NCI-H82 treated with DMSO at 0.1 percent for 48 hours (cell line): ENCODE results near the gene MRPL27.
"Not testable (repeated sequence)": the region's sequence is repeated elsewhere in the genome, so short reads cannot be mapped to it uniquely, and the experiment has no call there.

Experiments used
- DNase-seq: peaks from one replicate; lab custom pipeline; 2025; ENCODE audit not compliant: unreplicated experiment; lab: John Stamatoyannopoulos, UW

The MRPL27 gene

DNA sequence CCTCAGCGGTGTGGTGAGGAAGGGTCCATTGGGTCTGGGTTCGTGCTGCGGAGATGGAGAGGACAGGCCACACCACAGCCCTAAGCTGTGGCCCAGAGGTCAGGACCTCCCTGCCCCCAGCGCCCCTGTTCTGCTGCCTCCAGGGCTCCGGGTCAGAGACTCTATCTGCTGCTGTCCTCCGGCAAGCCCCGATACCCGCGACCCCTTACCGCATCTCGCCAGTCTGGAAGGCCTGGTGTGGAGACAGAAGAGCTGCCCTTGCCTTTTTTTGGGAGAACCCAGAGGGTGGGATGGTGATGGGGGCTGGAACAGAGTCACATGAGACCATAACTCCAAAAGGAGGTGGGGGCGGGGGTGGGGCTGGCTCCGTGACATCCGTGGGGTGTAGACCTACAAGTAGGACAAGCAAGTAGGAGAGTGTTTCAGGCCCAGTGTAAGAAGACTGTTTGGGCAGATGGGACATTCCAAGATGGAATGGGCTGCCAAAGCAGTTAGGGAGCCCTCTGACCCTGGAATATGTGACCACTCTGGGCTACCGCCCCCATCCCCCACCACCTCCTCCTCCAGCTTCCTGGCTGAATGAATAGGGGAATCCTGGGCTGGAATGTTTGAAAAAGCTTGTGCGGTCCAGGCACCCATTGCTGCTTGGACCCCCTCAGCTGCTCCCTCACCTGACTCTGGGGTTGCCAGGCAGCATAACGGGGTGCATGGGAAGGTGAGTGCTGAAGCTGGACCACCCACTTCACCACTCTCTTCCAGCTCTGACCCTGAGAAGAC, 25.7 kb downstream of the MRPL27 start:
- DNase-seq: no peak

DNA sequence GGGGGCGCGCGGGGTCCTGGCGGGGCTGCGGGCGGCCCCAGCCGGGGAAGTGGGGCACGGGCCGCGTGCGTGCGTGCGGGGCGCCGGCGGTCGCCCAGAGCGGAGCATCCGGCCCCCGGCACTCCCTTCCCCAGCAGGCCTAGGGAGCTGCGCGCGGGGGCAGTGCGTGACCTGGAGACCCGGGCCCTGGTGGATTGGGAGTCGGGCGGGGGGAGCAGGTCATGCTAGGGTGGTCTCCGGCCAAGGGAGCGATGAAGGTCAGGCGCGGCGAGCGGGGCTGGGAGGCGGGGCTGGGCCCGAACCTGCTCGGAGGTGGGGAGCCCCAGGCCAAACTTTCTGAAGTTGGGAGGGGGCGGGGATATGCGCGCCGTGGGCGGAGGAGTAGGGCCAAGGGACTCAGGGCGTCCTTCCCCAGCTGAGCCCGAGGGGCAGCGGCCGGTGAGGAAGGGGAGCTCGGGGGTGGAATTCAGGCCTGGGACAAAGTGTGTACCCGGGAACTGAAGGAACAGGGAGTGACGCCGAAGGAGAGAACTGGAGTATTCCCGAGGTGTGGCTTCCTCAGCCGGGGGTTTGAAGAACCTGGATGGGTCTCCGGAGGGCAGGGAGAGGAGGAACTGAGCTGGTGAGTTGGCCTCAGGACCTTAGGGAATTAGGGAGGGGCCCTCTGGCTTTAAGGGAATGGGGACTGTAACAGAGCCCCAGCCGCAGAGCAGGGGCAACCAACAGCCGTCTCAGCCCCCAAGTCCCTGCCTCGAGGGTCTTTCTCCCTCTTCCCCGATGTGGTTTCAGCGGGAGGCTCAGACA, 26.5 kb downstream of the MRPL27 start:
- DNase-seq: no peak

DNA sequence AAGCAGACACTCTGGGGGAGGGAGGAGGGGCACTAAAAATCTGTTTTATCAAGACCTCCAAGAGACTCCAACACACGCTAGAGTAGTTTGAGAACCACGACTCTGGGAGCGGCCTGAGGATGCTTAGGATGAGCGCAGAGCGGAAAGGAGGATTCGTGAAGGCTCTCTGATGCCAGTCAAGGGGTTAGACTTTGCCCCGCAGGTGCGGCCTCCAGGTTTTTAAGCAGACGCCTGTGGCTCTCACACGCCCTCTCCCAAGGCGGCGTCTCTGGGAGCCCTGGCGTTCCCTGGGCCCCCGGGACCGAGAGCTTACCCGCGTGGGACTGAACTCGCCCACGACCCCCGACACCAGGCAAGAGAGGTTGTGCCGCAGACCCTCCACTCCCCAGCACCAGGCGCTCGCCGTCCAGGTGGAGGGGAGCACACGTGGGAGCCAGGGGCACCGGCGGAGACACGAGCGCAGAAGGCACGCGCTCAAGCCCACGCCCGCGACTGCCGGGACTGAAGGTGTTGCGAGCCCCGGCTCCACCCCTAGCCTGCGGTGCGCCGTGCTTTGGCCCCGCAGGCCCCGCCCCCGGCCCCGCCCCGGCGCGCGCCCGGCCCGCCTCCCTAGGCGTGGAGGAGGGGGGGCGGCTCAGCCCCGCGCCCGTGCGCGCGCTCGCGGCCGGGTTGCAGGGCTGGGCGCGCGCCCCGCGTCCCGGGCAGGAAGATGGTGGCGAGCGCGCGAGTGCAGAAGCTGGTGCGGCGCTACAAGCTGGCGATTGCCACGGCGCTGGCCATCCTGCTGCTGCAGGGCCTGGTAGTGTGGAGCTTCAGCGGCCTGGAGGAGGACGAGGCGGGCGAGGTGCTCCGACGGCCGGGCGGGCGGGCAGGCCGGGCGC, 27.3 kb downstream of the MRPL27 start, which contains the start of gene XYLT2:
Gene XYLT2 (plus strand): TSS at position 695 of the 881 bp plus-strand sequence. CDS start 15 bp downstream, at position 710.
- peak; percentile 50 for DNase-seq

DNA sequence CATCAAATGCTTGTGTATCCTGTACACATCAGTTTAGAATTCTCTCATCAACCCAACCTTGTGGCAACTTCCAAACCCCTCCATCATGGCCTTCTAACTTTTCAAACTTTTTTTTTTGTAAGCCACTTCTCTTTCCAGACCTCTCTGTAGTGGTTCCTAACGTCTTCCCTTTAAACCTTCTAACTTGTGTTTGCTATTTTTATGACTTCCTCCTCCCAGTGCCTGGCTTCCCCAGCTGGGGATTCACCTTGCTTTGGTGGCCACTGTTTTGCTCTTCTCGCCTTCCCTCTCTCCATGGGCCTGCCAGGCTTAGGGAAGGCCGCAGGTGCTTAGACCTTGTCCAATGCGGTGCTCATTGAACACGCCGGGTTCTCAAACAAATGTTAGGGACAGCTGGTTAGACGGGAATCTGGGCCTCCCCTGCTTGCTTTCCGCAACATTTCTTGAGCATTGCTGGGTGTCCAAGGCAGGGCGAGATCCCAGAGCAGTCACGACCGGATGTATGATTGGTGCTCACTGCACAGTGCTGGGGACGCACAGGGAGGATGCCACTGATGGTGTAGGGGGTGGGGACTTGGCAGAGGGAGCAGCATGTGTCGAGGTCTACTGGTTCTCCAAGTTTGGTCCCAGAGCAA, 28.1 kb downstream of the MRPL27 start:
- no peak for DNase-seq

DNA sequence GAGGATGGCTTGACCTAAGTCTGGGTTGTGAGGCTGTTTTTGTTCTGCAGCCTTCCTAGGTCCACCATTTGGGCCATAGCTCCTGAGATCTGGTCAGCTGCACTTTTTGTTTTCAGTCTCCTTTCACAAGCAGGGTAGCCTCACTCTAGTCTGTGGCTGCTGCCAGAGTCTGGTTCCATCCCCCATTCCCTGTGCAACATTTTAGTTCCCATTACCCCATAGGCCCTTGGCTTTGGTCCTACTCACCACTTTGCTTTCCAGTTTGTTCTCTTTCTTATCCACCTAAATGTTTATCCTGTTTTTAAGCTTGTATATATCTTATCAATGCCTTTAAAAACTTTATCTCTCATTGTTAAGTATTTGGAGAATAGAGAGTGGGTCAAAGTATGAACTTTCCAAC, 33.6 kb downstream of the MRPL27 start:
- DNase-seq: no peak

DNA sequence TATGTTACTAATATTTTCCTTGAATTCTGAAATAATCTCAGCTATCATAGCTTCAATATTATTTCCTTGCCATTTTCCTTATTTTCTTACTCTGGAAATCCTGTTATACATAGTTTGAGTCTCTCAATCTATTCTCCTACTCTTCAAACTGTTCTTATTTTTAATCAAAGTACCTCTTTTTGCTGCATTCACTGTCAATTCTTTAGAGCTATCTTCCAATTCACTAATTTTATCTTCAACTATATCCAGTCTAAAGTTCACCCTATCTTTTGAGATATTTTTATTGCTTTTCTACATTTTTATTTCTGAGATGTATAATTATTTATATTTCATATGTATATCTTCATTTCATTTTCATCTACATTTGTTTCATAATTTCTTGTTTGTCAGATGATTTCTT, 34.3 kb downstream of the MRPL27 start:
- DNase-seq: no peak

DNA sequence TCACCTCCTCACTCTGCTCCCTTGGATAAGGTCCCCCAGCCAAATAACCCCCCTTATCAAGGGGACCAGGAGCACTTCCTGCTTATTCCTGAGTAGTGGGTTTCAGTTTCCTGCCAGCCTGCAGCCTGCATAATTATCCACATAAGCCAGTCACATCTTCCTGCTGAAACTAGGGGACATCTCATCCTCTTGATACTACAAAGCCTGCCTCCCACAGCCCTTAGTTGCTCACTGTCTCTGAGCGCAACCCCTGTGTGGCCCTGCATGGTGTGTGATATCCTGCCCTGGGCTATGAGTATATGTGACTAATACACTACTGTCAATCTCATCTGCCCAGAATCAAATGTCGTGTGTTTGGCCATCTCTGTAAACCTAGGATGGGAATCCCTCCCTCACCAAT, 35.0 kb downstream of the MRPL27 start:
- DNase-seq: no peak

DNA sequence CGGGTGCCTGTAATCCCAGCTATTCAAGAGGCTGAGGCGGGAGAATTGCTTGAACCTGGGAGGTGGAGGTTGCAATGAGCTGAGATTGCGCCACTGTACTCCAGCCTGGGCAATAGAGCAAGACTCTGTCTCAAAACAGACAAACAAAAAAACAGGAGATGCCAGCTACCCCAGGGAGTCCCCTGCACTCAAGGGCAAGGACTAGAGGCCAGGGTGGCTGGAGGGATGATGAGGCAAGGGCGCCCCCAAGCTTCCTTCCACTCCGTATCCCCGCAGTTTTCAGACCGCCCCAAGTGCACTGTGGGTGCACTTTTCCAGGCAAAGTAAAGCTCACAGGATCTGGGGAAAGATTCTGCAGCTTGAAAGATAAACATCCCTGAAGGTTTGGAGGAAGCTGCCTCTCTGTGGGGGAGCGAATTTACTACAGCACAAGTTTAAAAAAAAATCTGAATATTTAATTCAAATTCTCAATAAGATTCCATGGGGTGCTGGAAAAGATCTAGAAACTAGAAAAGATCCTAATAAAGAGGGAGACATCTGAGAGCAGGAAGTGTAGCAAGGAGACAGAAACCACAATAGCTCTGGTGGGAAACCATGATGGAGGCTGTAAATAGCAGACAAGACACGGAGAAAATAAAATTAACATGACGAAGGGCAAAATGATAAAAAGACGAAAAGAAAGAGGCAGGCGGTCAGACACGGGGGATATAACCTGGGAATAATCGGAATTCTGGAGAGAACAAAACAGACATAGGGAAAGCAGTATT, 39.5 kb downstream of the MRPL27 start:
- not testable (repeated sequence) for DNase-seq

DNA sequence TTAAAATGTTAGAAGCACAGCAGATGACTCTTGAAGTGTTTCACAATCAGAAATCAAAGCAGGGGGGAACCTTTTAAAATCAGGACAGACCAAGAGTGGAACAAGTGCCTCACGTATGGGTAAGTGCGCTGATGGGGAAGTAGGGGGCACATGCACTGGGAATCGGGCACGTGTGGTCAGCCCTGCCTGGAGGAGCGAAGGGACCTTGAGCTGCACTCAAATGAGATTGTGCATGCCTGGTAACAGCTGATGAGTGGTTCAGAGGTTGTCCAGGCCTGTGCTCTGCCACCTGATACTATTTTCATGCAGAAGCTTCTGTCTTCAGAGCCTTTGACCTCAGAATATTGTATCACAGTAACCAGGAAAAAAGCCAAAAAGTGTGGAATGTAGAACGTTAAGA, 40.8 kb downstream of the MRPL27 start:
- no peak for DNase-seq

DNA sequence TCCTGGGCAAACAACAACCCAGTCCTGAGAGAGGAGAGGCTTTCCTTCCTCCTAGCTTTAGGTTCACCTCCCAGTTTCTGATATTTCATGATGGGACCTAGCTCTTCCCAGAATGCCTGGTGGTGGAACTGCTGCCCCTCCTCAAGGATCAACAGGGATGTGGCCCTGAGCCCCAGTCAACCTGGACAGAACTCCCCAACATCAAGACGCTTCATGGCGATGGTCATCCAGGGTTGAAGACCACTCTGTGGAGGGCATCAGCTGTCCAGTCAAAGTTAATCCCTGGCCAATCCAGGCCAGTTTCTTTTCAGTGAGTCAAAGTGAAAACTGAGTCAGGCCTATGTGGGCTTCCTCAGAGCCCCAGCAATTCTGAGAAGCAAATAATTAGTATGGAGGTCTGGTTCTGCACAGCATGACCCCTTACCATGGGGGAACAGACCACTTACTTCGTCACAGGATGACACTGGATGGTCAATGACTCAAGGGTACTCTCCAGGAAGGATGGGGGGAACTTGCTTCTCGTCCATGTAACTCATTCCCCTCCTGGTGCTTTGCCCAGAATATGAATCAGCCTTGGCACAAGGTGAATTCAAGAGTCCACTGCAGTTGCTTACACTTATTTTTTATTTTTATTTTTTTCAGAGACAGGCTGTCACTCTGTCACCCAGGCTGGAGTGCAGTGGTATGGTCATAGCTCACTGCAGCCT, 41.7 kb downstream of the MRPL27 start:
- DNase-seq: no peak

DNA sequence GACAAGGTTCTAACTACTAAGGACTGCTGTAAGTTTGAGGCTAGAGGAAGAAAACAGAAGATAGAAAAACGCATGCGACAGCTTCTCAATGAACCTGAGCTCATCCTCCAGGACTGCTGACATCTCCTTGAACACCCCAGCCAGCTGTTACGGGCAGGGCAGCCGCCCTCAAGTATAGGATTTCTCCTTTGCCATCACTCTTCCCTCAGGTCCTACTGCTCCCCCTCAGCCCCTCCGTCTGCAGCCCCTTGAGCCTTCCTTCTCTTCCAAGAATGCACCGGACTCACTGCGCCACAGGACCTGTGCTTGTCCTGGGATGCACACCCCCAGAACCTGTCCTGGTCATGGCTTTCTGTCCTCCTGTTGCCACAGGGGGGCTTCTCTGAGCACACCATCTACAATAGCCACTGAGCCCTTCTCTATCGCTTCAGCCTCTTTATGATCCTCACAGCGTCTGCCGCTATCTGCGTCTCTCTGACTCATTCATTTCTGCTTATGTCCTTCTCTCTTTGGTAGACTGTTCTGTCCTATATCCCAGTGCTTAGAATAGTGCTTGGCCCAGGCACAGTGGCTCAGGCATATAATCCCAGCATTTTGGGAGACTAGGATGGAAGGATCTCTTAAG, 42.7 kb downstream of the MRPL27 start:
- no peak for DNase-seq

DNA sequence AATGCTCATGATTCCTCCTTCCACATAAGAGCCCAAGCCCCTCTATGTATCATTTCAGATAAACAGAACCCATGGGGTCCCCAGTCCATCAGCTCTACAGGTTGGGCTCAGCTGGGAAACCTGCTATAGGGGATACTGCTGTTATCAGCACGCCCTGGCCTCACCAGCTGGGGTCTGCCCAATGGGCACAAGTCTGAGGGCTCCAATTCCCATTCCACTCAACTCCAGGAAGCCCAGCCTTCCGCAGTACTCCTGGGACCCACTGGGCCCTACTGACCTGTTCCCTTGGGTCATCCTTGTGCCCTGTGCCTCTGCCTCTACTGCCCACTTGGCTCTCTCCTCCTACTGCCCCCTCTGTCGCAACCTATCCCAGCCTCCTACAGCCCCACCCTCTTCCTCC, 43.3 kb downstream of the MRPL27 start:
- no peak for DNase-seq

DNA sequence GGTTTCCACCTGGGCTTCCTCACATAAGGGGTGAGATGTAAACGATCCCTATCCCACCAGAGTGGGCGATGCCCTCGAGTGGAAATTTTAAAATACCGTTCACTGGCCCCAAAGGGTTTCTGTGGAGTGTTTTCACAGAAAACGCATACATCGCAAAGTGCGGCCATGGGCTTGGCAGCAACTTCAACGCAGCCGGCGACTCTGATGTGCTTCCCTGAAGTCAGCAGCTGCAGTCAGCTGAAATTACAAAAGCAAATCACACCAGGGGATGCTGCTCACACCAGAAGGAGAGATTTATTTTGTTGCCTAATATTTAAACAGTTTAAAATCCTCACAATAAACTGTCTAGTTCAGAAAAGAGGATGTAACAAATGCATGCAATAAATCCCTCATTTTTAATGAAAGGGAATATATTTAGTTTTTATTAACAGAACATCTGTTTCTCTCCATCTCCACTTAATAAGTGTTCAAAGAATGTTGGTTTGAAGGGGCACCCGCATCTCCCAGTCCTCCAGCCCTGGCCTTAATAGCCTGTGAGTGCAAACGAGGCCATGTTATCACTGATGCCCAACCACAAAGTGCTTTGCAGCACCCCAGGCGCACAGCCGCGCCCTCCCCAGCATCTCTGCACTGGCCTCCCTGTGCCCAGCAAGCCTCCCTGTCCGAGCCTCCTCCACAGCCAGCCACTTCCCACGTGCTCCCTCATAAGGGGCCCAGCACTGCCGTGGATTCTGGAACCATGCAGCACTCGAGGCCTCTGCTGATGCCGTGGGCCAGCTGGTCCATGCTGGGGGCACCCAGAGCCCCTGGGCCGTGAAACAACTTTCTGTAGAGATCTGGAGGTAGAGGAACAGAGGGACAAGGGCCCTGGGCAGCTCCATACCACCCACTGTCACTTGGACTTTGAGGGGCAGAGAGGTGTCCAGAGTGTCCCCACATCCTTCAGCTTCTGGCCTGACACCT, 44.3 kb downstream of the MRPL27 start:
- DNase-seq: no peak

DNA sequence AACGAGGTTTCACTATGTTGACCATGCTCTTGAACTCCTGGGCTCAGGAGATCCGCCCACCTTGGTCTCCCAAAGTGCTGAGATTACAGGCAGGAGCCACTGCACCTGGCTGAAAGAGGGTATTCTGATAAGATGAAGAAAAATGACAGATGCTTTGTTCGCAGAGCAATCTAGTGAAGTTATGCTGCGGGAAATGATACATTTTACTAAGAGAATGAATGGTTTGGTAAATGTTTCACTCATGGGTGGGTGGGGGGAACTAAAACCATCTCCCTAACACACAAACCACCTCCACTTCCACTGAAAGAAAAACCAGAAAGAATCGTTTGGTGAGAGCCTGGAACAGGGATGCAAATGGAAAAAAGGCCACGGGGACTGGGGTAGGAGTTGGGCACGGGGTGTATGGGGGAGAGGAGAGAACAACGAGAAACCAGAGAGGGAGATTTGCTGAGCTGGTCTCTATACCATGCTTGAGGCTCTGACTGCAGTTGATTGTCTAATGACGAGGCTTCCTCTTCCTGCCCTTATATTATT, 46.1 kb downstream of the MRPL27 start:
- DNase-seq: no peak

DNA sequence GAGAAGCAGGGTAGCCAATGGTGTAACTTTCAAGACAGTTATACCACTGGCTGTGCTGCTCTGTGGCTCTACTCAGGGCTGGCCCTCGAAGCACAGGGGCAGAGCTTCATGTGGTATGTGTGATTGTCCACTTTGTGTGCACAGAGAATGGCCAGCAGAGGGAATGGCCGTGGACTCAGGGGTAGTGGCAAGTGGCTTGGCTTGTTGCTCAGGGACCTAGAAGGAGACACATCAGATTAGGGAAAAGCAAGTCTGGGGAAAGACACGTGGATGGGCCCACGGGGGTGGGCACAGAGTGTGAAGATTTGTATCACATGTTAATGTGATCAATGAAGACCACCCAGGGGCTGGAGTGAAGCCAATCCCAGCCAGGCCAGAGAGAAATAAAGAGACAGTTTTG, 47.1 kb downstream of the MRPL27 start:
- DNase-seq: no peak

DNA sequence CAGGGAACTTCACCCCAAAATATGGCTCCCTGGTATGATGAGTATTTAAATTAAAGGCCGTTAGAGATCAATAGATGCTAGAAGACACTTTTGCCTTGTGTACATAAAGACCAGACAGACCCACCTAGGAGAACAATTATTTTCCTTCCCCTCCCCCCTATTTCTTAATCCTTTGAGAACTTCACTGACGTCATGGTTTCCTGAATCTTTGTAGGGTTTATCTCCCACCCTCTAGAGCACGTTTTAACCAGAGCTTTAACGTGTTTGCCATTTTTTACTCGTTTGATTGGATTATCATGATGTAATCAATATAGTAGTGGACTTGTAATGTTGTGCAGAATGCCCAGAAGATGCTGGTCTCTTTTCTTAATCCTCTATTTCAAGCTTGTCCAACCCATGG, 49.9 kb downstream of the MRPL27 start:
- DNase-seq: peak; percentile 17

DNA sequence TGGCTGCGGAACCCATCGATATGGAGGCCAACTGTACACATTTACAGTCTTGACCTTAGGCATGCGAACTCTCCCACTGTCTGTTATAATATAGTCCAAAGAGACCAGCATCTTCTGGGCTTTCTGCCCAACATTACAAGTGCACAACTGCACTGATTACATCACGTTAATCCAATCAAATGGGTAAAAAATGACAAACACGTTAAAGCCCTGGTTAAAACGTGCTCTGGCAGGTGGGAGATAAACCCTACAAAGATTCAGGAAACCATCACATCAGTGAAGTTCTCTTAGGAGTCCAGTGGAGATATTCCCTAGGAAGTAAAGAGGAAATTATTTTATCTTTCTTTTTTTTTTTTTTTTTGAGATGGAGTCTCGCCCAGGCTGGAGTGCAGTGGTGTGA, 50.7 kb downstream of the MRPL27 start:
- DNase-seq: no peak
